GM12864 (cell line): ENCODE measurements around the gene FBXW7.

Experiments
- DNase-seq: peaks from one replicate; pipeline ENCODE4 v3.0.0-alpha.2; 2011; ENCODE audit warnings: low read depth
- H3K4me3 ChIP-seq: 2 replicates; pipeline ENCODE4 v1.5.1; 2011; ENCODE audit warnings: mild to moderate bottlenecking, low read depth, low read length, control low read depth
- CTCF ChIP-seq: IDR thresholded peaks from 2 replicates; pipeline ENCODE4 v1.5.1; 2011; ENCODE audit warnings: low read depth, mild to moderate bottlenecking, moderate library complexity, low read length, control low read depth, inconsistent platforms; ENCODE audit errors: missing control alignments

The FBXW7 gene

GRCh38 chr4:152468408-152468807 is 67.5 kb downstream of the FBXW7 start:
- no peak for TF ChIP-seq CTCF
- DNase-seq = no peak

GRCh38 chr4:152467101-152467500 is 68.8 kb downstream of the FBXW7 start:
- no peak for TF ChIP-seq CTCF
- DNase-seq = no peak
- no peak overlapping the region for H3K4me3 ChIP-seq

More at GRCh38 chr4:152468408-152468807, 67.5 kb downstream of the FBXW7 start:
- no peak overlapping the region for H3K4me3 ChIP-seq

GRCh38 chr4:152464030-152464823 is 71.7 kb downstream of the FBXW7 start:
- no peak overlapping the region for H3K4me3 ChIP-seq
- TF ChIP-seq CTCF = no peak
- no peak for DNase-seq

GRCh38 chr4:152463562-152463961 is 72.3 kb downstream of the FBXW7 start:
- no peak overlapping the region for H3K4me3 ChIP-seq
- no peak for TF ChIP-seq CTCF
- no peak for DNase-seq

GRCh38 chr4:152462695-152463094 is 73.2 kb downstream of the FBXW7 start:
- H3K4me3 ChIP-seq = no peak overlapping the region
- DNase-seq = no peak
- TF ChIP-seq CTCF = no peak

GRCh38 chr4:152462047-152462446 is 73.8 kb downstream of the FBXW7 start:
- no peak for DNase-seq
- no peak overlapping the region for H3K4me3 ChIP-seq
- TF ChIP-seq CTCF = no peak

- no peak for DNase-seq
- H3K4me3 ChIP-seq = no peak overlapping the region
- peak; percentile 15 for TF ChIP-seq CTCF
These were observed 75.4 kb downstream of the FBXW7 start for GRCh38 chr4:152460488-152460887.
